Left lung (tissue), 10 donors: Measurements from ENCODE around the gene MRNIP. TPM values are rescaled to one million over a fixed set of nuclear protein-coding genes. Genes with fewer than 3 reads are reported as not detected.
A peak's percentile ranks its signal among the peaks of the same experiment; 100 is the strongest.

Experiments
- ATAC-seq: fragments of 200-7000 bp; cut with Tn5 transposase; one replicate; pipeline ENCODE4 v1.9.1; 2020; ENCODE audit warnings: moderate library complexity
- DNase-seq, 4 donors: peaks; one replicate each; pipeline ENCODE4 v3.0.0-alpha.2; 2013 to 2020
- H3K27ac ChIP-seq, 2 donors: fragments of 200-600 bp; sonication (generic) in 1 of 2; one replicate each; pipeline versions ENCODE4 v1.5.0 to v1.8.0; 2020 to 2021
- H3K27me3 ChIP-seq, 2 donors: fragments of 200-600 bp; sonication (generic) in 1 of 2; one replicate each; pipeline versions ENCODE4 v1.5.0 to v1.8.0; 2020 to 2021
- H3K36me3 ChIP-seq, 2 donors: fragments of 200-600 bp; sonication (generic) in 1 of 2; one replicate each; pipeline versions ENCODE4 v1.5.0 to v1.8.0; 2020 to 2021
- H3K4me1 ChIP-seq, 2 donors: fragments of 200-600 bp; one replicate each; pipeline ENCODE4 v1.8.0; 2021
- H3K4me3 ChIP-seq, 2 donors: fragments of 200-600 bp; sonication (generic) in 1 of 2; one replicate each; pipeline versions ENCODE4 v1.5.0 to v1.8.0; 2020 to 2021; ENCODE audit warnings: mild to moderate bottlenecking in 1 of 2
- H3K9me3 ChIP-seq, 2 donors: fragments of 200-600 bp; sonication (generic) in 1 of 2; one replicate each; pipeline versions ENCODE4 v1.5.0 to v1.8.0; 2020 to 2021
- intact Hi-C, 2 donors: fragments of 100-400 bp; cut with DNase I; formaldehyde crosslinking; loops; one replicate each; pipeline versions ENCODE4 v1.11.2 to v1.14.2; 2022
- polyA plus RNA-seq, 6 donors: library from polyadenylated mRNA; unstranded; fragments of 120-200 nt; gene quantifications; one replicate each; pipeline ENCODE4 v1.2.1, GENCODE V29; 2013; ENCODE audit not compliant: insufficient read length in 6 of 6
- total RNA-seq, 2 donors: library from RNA; stranded (reverse); fragmentation: NEBNext Ultra II Directional; extraction: Animal tissue kit (Norgen Biotek cat#: 25700); gene quantifications; one replicate each; pipeline ENCODE4 v1.2.1, GENCODE V29; 2021
- TF ChIP-seq, protein P1 (sequence below), 2 donors: fragments of 200-600 bp; sonication (generic) in 1 of 2; IDR thresholded peaks; one replicate each; pipeline versions ENCODE4 v1.5.0 to v1.8.0; 2021; ENCODE audit warnings: antibody characterized with exemption in 2 of 2
- donor health status: DM: no; HTN: yes; CAD: no.
- donor health status: DM: no; HTN: no; CAD: no.

MRNIP gene
- total and polyA plus RNA-seq, 8 donors: 16.9 to 55.6 (median 46.3) TPM

DNA sequence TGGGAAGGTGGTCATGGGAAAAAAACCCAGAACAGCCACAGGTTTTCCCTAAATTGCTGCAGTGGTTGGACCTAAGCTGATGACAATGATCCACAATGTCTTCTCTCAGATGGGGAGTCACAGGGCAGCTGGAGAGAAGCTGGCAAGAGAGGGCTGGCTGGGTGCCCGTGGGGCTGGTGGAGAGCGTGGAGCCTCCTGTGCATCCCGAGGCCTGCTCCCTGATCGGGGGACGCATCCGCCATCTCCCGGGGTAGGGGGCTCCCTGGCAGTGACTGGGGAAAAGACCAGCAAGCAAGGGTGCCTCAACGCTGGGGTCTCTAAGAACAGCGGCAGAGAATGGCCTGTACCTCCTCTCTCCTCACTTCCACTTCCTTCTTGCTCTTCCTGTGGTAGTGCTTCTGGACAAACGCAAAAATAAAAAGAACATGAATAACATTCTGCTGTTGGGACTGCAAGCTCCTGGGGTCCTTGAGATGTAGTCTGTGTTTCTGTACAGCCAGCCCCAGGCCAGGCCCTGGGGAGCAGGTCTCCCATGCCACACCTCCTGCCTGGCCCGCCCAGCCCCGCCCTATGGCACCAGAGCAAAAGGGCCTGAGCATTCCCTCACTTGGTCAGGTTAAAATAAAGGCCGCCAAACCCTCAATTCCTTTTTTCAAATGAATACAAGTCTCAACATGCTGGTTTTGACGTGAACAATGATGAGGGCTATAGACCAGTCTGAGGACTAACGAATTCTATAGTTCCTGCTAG, 7.0 kb upstream of the MRNIP start:
- intact Hi-C loops: no loop called here
- Histone ChIP-seq H3K36me3 (peaks cover 0 to 87% of the 10 kb centered on the region in 2 donors), H3K4me1 (no peaks in the 10 kb centered on the region)

DNA sequence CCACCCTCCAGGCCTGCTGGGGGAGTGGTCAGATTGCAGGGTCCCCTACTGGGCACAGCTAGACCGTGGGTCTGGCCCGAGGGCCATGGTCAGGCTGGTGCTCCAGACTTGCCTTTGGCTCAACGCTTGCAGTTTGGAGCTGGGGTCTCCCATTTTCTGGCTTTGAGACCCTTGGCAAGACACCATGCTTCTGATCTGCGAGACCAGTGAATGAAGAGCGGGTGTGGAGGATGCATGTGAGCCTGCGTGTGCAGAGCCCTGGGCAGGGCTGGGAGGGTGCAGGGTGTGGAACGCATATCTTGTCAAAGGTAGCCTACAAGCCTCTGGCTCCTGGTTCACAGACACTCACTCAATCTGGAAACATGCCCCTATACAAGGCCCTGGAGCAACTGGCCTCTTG, 6.1 kb upstream of the MRNIP start:
- H3K4me3 ChIP-seq: no peak overlapping the region
- no peaks in the 10 kb centered on the region for H3K27me3 ChIP-seq
- intact Hi-C loops: no loop called here
- ATAC-seq (no peak), DNase-seq (peak in 1 of 4 donors; percentile 44)
- H3K9me3 ChIP-seq: peaks cover 0 to 5% of the 10 kb centered on the region in 2 donors
- TF ChIP-seq, protein P1, sequence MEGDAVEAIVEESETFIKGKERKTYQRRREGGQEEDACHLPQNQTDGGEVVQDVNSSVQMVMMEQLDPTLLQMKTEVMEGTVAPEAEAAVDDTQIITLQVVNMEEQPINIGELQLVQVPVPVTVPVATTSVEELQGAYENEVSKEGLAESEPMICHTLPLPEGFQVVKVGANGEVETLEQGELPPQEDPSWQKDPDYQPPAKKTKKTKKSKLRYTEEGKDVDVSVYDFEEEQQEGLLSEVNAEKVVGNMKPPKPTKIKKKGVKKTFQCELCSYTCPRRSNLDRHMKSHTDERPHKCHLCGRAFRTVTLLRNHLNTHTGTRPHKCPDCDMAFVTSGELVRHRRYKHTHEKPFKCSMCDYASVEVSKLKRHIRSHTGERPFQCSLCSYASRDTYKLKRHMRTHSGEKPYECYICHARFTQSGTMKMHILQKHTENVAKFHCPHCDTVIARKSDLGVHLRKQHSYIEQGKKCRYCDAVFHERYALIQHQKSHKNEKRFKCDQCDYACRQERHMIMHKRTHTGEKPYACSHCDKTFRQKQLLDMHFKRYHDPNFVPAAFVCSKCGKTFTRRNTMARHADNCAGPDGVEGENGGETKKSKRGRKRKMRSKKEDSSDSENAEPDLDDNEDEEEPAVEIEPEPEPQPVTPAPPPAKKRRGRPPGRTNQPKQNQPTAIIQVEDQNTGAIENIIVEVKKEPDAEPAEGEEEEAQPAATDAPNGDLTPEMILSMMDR (IDR thresholded peaks at IDR 0.05): no peak
- H3K27ac ChIP-seq: no peak overlapping the region
- peaks cover under 1 to 2% of the 10 kb centered on the region in 2 donors for H3K4me1 ChIP-seq
- peaks cover 0 to 77% of the 10 kb centered on the region in 2 donors for H3K36me3 ChIP-seq

More for the DNA sequence above, 7.0 kb upstream of the MRNIP start:
- TF ChIP-seq, protein P1 (IDR thresholded peaks at IDR 0.05): no peak
- ATAC-seq (no peak), DNase-seq (peak in 1 of 4 donors; percentile 61)
- Histone ChIP-seq H3K27ac (no peak overlapping the region), H3K9me3 (peaks cover 0 to 5% of the 10 kb centered on the region in 2 donors), H3K27me3 (no peaks in the 10 kb centered on the region), H3K4me3 (no peak overlapping the region)

DNA sequence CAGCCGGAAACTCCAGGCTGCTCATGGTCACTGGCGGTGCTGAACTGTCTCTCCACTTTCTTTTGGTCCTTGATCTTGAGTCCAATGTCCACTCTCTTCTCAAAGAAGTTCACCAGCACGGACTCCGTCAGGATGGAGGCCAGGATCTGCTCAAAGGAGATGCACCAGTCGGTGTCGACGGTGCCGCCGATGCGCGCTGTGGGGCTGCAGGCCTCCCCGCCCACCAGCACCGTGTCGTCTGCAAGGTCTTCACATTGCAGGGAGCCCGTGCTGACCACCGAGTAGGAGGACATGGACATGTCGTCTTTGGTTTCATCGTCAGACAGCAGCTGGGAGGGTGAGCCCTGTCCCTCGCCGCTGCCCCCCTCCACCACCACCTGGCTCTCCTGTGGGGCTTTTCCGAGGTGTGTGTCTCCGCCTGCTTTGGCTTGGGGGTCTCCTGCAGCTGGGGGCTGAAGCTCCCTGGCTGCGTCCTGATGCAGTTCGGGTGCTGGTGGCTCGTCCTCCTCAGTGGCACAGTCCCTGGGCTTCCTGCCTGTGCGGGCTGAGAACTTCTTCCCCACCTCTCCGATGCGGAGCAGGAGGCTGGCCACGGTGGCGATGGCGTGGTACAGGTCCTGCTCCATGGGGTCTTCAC, 5.0 kb upstream of the MRNIP start:
- Histone ChIP-seq H3K27me3 (no peaks in the 10 kb centered on the region), H3K4me3 (no peak overlapping the region), H3K27ac (no peak overlapping the region), H3K36me3 (peaks cover 0 to 66% of the 10 kb centered on the region in 2 donors), H3K9me3 (peaks cover 0 to 5% of the 10 kb centered on the region in 2 donors), H3K4me1 (peaks cover 4 to 6% of the 10 kb centered on the region in 2 donors)
- DNase-seq (peak in 1 of 4 donors; percentile 65), ATAC-seq (no peak)
- intact Hi-C loops: no loop called here
- TF ChIP-seq, protein P1 (IDR thresholded peaks at IDR 0.05): no peak

DNA sequence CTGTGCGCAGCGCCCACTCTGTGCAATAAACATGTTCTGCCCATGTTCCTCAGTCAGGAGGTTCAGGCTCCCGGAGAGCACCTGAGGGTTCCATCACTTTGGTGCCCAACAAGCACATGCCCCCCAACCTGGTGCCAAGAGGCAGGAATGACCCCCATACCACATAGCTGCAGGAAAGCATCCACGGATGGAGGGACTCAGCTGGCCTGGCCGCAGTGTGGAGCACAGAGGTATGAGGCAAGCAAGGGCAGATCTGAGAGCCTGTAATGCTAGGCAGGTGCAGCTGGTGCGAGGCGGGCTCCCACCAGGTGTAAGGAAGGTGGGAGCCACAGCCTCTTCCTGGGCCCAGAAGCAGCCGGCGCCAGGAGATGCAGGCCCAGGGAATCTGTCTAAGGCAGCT, 4.3 kb upstream of the MRNIP start:
- Histone ChIP-seq H3K4me1 (peaks cover 6% of the 10 kb centered on the region in 2 donors), H3K27ac (no peak overlapping the region), H3K36me3 (peaks cover 0 to 59% of the 10 kb centered on the region in 2 donors), H3K27me3 (no peaks in the 10 kb centered on the region), H3K4me3 (no peak overlapping the region), H3K9me3 (peaks cover 0 to 5% of the 10 kb centered on the region in 2 donors)
- no peak for ATAC-seq
- intact Hi-C loops: no loop called here
- TF ChIP-seq, protein P1 (IDR thresholded peaks at IDR 0.05): no peak
- DNase-seq: peak in 1 of 4 donors; percentile 27

DNA sequence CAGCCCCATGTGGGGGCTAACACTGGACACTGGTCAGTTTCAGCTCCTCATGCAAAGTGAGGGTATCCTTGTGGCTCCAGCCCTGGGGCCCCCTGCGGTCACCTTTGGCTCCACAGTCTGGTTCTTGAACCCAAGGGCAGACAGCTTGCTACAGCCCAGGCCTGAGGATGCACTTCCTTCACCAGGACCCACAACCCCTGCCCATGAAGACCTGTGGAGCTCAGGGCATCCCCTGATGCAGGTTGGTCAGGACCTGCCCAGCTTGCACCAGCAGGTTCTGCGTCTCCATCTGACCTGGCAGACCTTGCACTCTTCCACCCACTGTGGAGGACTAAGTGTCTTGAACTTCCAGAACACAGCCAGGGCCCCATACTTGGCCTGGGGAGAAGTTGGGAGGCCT, 3.7 kb upstream of the MRNIP start:
- Histone ChIP-seq H3K27ac (no peak overlapping the region), H3K27me3 (no peaks in the 10 kb centered on the region), H3K36me3 (peaks cover 0 to 53% of the 10 kb centered on the region in 2 donors), H3K9me3 (peaks cover 0 to 5% of the 10 kb centered on the region in 2 donors), H3K4me1 (peaks cover 6 to 12% of the 10 kb centered on the region in 2 donors), H3K4me3 (no peak overlapping the region)
- intact Hi-C loops: no loop called here
- no peak for ATAC-seq
- TF ChIP-seq, protein P1 (IDR thresholded peaks at IDR 0.05): no peak
- peak in 1 of 4 donors; percentile 42 for DNase-seq
